ENCODE data around the gene TNFRSF1B.

TNFRSF1B gene

DNA sequence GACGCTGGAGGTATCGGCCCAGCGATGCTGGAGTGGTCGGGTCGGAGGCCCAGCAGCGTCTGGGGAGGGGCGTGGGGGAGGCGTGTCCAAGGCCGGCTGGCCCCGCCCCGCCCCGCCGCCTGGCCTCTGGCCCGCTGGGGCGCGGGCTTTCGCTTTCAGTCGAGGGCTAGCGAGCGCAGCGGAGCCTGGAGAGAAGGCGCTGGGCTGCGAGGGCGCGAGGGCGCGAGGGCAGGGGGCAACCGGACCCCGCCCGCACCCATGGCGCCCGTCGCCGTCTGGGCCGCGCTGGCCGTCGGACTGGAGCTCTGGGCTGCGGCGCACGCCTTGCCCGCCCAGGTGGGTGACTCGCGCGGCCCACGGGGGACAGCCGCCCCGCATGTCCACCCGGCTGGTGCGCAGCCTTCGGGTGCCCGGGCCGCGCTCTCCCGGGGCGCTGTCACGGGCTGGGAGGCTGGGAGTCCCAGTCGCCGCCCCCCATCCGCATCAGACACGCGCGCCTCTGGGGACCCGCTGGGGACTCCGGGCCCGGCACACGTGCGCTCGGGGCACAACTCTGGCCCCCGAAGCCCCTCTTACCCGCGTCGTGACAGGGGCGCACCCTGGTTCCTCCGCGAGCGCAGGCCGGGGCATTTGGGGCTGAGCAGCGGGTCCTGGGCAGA is at the start of gene TNFRSF1B:
Gene TNFRSF1B (plus strand): TSS at position 158 of the 659 bp plus-strand sequence. CDS start 101 bp downstream, at position 259.
- no peak within 1 kb of the TSS for H3K9ac ChIP-seq
- H3K36me3 ChIP-seq (ENCODE audit: control insufficient read depth, insufficient read depth, low read length), result no peaks in the 10 kb centered on the region
- peak within 1 kb of the TSS; percentile 49 for H3K4me3 ChIP-seq (ENCODE audit: low read depth, low read length)
- H3K4me1 ChIP-seq, result no peaks in the 10 kb centered on the region
- H3K79me2 ChIP-seq, result no peaks in the 10 kb centered on the region
- no peak within 1 kb of the TSS for H2AFZ ChIP-seq
- H3K27me3 ChIP-seq (ENCODE audit: control insufficient read depth, insufficient read depth, low read length), result no peaks in the 10 kb centered on the region
- no peaks in the 10 kb centered on the region for H3K9me3 ChIP-seq (ENCODE audit: control insufficient read depth, low read length)
- peak within 1 kb of the TSS; percentile 63 for H3K4me2 ChIP-seq (ENCODE audit: low read length)
- TF ChIP-seq, protein P1, sequence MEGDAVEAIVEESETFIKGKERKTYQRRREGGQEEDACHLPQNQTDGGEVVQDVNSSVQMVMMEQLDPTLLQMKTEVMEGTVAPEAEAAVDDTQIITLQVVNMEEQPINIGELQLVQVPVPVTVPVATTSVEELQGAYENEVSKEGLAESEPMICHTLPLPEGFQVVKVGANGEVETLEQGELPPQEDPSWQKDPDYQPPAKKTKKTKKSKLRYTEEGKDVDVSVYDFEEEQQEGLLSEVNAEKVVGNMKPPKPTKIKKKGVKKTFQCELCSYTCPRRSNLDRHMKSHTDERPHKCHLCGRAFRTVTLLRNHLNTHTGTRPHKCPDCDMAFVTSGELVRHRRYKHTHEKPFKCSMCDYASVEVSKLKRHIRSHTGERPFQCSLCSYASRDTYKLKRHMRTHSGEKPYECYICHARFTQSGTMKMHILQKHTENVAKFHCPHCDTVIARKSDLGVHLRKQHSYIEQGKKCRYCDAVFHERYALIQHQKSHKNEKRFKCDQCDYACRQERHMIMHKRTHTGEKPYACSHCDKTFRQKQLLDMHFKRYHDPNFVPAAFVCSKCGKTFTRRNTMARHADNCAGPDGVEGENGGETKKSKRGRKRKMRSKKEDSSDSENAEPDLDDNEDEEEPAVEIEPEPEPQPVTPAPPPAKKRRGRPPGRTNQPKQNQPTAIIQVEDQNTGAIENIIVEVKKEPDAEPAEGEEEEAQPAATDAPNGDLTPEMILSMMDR (IDR thresholded peaks at IDR 0.05), result no peak
- H3K27ac ChIP-seq, result peak within 1 kb of the TSS; percentile 39

DNA sequence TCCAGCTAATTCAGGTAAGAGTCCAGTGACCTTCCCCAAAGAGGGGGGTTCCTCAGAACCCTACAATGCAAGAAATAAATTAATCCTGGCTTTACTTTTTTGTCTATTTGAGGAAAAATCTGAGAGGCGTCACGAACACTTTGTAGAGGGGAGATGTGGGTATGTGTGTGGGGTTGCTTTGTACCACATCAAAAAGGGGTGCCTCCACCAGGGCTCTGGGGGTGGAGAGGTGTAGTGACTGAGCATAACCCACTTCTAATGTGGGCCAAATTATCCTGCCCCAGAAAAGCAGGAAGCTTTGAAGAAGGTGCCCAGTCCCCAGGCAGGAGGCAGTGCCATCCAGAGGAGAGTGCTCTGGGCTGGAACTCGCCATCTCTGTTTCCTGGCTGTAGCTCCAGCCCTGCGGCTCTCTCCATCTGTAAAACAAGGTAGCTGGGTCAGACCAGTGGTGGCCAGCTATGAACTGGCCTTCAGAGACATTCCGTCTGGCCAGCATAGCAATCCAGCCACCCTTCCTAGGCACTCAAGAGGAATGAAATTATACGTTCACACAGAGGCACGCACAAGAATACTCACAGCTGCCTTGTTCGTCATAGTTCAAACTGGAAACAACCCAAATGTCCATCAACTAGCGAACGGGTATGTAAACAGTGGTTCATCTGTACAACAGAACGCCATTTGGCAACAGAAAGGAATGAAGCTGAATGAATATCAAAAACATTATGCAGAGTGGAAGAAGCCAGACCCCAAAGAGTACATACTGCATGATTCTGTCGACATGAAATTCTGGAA is 45.4 kb upstream of the TNFRSF1B start:
- no peak overlapping the region for H3K9ac ChIP-seq
- H3K36me3 ChIP-seq (ENCODE audit: control insufficient read depth, insufficient read depth, low read length), result no peaks in the 10 kb centered on the region
- H3K4me3 ChIP-seq (ENCODE audit: low read depth, low read length), result no peak overlapping the region
- no peaks in the 10 kb centered on the region for H3K27me3 ChIP-seq (ENCODE audit: control insufficient read depth, insufficient read depth, low read length)
- TF ChIP-seq, protein P1 (IDR thresholded peaks at IDR 0.05), result no peak
- H3K4me1 ChIP-seq, result no peaks in the 10 kb centered on the region
- H3K4me2 ChIP-seq (ENCODE audit: low read length), result no peak overlapping the region
- no peaks in the 10 kb centered on the region for H3K79me2 ChIP-seq
- H3K27ac ChIP-seq, result no peak overlapping the region
- H2AFZ ChIP-seq, result no peak overlapping the region
- H3K9me3 ChIP-seq (ENCODE audit: control insufficient read depth, low read length), result no peaks in the 10 kb centered on the region

DNA sequence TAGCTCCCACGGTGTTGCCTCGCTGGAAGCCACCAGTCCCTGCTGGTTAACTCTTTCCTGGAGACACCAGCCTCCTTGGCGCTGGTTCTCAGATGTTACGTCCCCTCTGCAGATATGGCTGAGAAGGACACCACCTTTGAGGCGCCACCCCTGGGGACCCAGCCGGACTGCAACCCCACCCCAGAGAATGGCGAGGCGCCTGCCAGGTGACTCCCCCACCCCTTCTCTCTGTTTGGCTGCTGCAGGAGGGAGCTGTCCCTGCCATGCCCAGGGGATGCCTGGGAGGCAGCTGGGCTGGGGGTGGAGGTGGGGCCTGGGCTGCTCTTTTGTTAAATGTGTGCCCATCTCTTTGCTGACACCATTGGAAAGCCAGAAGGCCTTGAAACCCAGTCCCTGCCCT is 43.6 kb upstream of the TNFRSF1B start:
- no peak overlapping the region for H3K4me2 ChIP-seq (ENCODE audit: low read length)
- H3K9ac ChIP-seq, result no peak overlapping the region
- no peak overlapping the region for H2AFZ ChIP-seq
- TF ChIP-seq, protein P1 (IDR thresholded peaks at IDR 0.05), result no peak
- H3K79me2 ChIP-seq, result no peaks in the 10 kb centered on the region
- no peak overlapping the region for H3K4me3 ChIP-seq (ENCODE audit: low read depth, low read length)
- H3K4me1 ChIP-seq, result no peaks in the 10 kb centered on the region
- H3K27ac ChIP-seq, result no peak overlapping the region
- no peaks in the 10 kb centered on the region for H3K36me3 ChIP-seq (ENCODE audit: control insufficient read depth, insufficient read depth, low read length)
- H3K27me3 ChIP-seq (ENCODE audit: control insufficient read depth, insufficient read depth, low read length), result no peaks in the 10 kb centered on the region
- no peaks in the 10 kb centered on the region for H3K9me3 ChIP-seq (ENCODE audit: control insufficient read depth, low read length)

DNA sequence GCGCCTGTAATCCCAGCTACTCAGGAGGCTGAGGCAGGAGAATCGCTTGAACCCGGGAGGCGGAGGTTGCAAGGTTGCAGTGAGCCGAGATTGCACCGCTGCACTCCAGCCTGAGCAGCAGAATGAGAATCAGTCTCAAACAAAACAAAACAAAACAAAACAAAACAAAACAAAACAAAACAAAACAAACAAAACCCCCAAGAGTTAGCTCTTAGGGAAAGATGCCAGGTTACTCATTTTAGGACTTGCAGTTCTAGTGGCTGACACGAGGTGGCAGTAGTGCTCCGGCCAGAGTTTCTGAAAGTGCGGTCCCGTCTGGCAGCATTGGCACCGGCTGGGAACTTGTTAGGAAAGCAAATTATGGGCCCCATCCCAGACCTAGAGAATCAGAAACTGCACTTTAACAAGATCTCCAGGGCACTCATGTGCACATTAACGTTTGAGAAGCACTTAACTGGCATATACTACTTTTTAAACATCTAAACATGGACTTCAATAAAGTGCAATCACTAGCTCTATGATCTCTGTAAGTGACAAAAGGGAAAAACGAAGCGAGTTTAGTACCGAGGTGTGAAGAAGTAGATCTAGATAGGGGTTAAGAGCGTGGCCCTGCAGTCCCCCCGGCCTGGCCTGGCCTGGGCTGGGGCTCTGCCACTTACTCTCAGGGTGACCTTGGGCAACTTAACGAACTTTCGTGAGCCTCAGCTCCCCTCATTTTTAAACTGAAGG is 41.9 kb upstream of the TNFRSF1B start:
- H3K9me3 ChIP-seq (ENCODE audit: control insufficient read depth, low read length), result no peaks in the 10 kb centered on the region
- H3K4me1 ChIP-seq, result no peaks in the 10 kb centered on the region
- H3K27ac ChIP-seq, result no peak overlapping the region
- H3K36me3 ChIP-seq (ENCODE audit: control insufficient read depth, insufficient read depth, low read length), result no peaks in the 10 kb centered on the region
- TF ChIP-seq, protein P1 (IDR thresholded peaks at IDR 0.05), result peak; percentile 87
- H3K27me3 ChIP-seq (ENCODE audit: control insufficient read depth, insufficient read depth, low read length), result no peaks in the 10 kb centered on the region
- no peak overlapping the region for H3K4me2 ChIP-seq (ENCODE audit: low read length)
- H3K9ac ChIP-seq, result no peak overlapping the region
- no peaks in the 10 kb centered on the region for H3K79me2 ChIP-seq
- no peak overlapping the region for H3K4me3 ChIP-seq (ENCODE audit: low read depth, low read length)
- H2AFZ ChIP-seq, result no peak overlapping the region

Measured in parathyroid adenoma (tissue), 2 donors.